Measurements from ENCODE around the gene DEFB124. TPM values are rescaled to one million over a fixed set of nuclear protein-coding genes. Genes with fewer than 3 reads are reported as not detected.
"Not testable (repeated sequence)": the region's sequence is repeated elsewhere in the genome, so short reads cannot be mapped to it uniquely, and the experiment has no call there.

Gene DEFB124, protein sequence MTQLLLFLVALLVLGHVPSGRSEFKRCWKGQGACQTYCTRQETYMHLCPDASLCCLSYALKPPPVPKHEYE
- not detected for total RNA-seq

DNA sequence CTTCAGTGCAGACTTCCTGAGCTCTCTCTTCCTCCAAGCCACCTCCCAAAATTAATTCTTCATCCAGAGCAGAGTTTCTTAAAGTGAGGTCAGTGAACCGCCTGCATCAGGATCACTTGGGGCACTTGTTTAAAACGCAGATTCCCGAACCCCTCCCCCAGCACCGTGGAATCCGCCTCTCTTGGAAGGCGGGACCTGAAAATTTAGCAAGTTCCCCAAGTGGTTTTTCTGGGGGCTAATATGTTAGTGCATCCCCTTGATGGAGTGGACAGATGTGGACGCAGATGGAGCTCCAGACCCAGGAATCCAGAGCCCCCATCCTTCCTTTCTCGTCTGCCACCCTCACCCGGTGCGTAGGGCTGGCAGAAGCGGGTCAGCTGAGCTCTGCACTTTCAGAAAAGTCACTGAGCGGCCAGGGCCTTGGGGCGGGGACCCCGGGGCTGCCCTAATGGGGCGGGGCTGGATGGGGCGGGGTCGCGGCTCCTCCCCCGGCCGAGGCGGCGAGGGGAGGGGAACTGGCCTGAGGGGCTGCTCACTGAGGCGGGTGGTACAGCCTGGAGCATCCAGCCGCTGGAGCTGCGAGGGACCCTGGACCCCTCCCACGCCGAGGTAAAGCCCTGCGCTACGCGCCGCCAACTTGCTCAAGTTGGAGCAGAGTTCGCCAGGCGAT is at the start of gene DEFB124, which contains the start of gene REM1:
TSS of gene DEFB124 (minus strand) at position 370 of the 670 bp plus-strand sequence. CDS start 2,114 bp downstream, outside the sequence.
TSS of gene REM1 (plus strand) at position 531 of the 670 bp plus-strand sequence. CDS start 1,158 bp downstream, outside the sequence.
- peak; percentile 36 for DNase-seq

DNA sequence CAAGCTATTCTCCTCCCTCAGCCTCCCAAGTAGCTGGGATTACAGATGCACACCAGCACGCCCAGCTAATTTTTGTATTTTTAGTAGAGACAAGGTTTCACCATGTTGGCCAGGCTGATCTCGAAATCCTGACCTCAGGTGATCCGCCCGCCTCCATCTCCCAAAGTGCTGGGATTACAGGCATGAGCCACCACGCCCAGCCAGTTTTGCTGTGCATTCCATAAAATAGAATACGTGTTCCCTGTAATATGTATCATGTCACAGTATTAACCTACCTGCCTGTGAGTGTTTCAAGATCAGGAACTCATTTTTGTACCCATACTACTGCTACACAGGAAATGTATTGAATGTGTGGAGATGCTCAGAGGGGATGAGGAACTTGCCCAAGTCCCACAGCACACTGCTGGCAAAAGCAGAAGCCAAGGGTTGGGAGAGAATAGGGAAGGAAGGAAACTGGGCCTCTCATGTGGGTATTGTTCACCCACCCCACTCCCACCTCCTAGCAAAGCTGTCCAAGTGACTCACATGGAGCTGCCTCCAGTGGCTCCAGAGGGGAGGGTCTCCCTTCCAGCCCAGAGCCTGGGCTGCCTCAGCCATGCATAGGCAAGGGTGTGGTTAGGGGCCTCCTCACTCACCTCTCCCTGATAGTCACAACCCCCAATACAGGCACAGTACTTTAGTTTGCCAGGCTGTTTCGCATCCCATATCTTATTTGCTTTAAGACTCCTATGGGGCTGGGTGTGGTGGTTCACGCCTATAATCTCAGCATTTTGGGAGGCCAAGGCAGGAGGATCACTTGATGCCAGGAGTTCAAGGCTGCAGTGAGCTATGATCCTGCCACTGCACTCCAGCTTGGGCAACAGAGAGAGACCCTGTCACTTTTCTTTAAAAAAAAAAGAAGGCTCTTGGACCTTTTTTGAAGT is 48.7 kb upstream of the DEFB124 start:
- DNase-seq = no peak

- DNase-seq = no peak
Measured at GRCh38 chr20:31522731-31523130, 47.8 kb upstream of the DEFB124 start.

DNA sequence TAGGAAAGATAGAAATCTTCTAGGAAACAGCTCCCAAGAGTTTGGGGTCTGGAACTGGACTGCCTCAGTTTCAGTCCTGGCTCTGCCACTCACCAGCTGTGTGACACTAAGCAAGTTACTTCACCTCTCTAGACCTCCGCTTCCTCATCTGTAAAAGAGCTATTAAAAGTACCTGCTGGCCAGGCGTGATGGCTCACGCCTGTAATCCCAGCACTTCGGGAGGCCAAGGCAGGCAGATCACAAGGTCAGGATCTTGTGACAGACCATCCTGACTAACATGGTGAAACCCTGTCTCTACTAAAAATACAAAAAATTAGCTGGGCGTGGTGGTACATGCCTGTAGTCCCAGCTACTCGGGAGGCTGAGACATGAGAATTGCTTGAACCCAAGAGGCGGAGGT is 46.3 kb upstream of the DEFB124 start:
- DNase-seq = not testable (repeated sequence)

GRCh38 chr20:31517373-31517772 is 42.4 kb upstream of the DEFB124 start:
- no peak for DNase-seq

DNA sequence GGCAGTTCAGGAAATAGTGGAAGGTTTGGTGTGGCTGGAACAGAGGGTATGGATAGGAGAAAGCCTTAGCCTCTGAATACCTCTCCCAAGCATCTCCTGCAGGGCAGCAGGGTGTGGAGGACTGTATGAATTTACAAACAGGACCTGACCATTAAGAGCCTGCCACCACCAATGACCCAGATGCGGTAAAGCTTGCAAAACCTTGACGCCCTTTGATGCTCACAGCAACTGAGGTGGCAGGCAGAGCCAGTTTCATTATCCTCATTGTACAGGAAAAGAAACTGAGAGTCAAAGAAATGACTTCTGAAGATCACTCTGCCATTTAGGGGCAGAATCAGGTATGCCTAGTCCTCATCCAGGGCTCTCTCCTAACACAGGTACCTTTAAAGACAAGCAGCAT is 41.7 kb upstream of the DEFB124 start:
- no peak for DNase-seq

- no peak for DNase-seq
Measured at GRCh38 chr20:31516166-31516565, 41.2 kb upstream of the DEFB124 start.

- DNase-seq = no peak
Measured at GRCh38 chr20:31515775-31516107, 40.8 kb upstream of the DEFB124 start.

DNA sequence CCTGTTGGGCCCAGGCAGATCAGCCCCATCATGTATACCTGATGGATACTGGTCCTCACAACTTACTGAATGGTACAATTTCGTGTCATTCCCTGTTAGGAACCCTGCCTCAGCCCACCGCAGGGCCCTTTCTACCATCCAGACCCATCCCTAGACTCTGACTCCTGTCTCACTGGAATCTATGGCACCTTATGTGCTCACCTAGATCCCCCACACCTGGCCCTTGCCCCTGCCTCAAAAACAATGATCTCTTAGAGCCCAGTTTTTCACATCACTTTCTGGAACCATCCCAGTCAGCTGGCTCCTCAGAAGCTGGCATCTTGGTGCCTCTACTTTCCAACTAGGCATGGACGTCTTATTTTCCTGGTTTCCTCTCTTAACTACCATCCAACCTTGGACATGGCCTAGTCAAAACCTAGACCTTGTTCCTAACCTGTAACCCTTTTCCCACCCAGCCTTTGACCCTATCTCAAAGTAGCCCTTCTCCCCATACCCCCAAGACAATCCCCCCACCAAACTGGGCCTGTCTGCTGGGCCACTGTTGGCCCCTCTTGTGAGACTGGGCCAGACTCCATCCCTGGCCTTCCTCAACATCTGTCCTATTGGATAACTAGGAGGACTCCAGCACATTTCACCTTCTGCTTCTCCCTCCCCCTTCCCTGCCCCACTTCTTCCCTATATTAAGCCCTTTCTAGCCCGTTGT is 40.3 kb upstream of the DEFB124 start:
- DNase-seq = no peak

DNA sequence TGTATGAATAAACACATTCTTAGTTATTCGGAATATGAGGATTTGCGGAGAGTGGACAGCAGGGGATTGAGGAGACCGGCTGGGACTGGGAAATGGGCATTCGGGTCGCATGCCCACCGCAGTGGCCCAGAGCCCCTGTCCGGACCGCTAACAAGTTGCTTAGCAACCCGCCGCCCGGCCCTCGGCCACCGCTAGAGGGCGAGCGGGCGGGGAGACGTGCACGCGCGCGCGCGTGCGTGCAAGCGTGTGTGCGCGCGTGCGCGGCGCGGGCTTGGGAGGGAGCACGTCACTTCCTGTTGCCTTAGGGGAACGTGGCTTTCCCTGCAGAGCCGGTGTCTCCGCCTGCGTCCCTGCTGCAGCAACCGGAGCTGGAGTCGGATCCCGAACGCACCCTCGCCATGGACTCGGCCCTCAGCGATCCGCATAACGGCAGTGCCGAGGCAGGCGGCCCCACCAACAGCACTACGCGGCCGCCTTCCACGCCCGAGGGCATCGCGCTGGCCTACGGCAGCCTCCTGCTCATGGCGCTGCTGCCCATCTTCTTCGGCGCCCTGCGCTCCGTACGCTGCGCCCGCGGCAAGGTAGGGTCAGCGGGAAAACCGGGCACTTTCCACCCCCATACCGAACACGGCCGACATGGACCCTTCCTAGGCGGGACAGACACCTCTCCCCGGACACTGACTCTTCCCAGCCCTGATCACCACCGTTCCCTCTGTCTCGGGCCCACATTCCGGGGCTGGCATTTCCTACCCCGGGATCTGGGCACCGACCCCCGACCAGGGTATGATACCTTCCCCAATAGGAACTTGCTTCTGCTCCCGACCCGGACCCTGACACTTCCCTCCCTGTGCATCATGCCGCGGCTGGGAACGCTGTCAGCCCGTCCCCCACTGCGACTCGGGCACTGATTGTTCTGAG is 39.5 kb upstream of the DEFB124 start, which contains the start of gene HM13:
TSS of gene HM13 (plus strand) at position 289 of the 918 bp plus-strand sequence. CDS start at position 399, 110 bp downstream.
- peak; percentile 96 for DNase-seq

DNA sequence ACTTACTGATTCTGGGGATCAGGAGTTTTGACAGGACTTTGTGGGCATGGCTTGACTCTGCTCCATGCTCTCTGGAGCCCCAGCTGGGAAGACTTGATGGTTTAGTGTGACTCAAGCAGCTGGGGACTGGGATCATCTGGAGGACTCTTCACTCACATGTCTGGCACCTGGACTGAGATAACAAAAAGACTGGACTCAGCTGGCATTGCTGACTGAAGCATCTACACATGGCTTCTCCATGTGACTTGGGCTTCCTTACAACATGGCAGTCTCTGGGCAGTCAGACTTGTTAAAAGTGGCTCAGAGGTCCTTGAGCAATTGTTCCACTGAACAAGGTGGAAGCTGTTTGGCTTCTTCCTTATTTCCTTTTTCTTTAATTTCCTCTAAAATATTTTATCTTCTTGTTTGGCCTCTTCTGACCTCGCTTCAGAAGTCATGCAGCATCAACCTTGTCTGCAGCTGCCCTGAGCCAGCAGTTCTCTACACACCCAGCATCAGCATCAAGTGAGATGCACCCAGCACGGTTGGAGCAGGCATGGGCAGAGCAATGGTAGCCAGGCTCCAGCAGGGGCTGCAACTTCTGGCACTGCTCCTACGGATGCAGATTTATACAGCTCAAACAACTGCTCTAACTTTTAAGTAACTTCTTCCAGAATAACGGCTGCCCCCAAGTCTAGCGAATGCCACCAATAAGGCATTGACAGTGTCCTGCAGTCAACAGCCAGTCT is 33.8 kb upstream of the DEFB124 start:
- DNase-seq = no peak

DNA sequence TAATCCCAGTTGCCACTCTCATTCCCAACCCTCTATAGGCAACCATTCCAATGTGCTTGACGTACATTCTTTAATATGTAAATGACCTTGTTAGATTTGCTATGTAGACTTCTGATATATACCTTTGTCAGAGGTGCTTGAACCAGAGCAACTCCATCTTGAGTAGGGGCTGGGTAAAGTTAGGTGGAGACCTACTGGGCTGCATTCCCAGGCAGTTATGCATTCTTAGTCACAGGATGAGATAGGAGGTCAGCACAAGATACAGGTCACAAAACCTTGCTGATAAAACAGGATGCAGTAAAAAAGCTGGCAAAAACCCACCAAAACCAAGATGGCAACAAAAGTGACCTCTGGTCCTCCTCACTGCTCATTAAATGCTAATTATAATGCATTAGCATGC is 31.0 kb upstream of the DEFB124 start:
- DNase-seq = no peak

- peak; percentile 89 for DNase-seq
Measured at GRCh38 chr20:31502884-31503673, 28.2 kb upstream of the DEFB124 start.

- DNase-seq = no peak
Measured at GRCh38 chr20:31500527-31500926, 25.6 kb upstream of the DEFB124 start.

GRCh38 chr20:31497838-31498540 is 23.1 kb upstream of the DEFB124 start:
- DNase-seq = no peak

DNA sequence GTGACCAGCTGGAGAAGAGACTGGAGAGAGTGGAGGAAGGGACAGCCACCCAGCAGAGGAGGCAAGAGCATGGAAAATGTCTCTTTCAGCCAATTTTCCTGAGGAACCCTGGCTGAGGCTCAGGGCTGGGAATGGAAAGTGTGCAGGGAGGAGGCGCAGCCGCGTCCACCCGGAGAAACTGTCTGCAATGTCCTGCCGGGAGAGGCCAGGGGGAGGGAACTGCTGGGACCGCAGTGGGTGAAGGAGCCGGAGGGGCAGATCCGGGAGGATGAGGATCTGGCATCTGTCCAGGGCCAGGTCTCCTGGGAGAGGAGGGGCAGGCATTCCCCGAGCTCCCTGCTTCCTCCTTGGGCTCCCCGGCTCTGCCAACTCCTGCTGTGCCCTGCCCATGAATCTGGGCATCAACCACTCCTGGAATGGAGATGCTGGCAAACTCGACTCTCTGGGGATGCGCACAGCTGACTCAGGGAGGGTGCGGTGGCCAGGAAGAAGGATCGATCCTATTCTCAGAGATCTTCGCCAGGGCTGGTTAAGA is 21.9 kb upstream of the DEFB124 start:
- DNase-seq = peak; percentile 79

DNA sequence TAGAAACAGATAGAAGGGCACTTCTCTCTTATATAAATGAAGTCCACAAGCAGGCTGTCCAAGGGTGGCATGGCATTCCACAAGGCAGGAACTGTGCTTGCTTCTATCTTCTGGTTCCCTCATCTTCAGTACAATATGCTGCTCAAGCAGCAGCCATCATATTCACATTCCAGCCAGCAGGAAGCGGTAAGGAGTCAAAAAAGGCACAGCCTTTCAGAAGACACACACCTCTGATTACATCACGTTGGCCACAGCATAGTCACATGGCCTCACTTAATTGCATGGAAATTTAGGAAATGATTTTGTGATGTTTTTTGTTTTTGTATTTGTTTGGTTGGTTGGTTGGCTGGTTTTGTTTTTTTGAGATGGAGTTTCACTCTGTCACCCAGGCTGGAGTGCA is 19.2 kb upstream of the DEFB124 start:
- no peak for DNase-seq

- no peak for DNase-seq
Measured at GRCh38 chr20:31490752-31491151, 15.8 kb upstream of the DEFB124 start.

GRCh38 chr20:31489152-31489551 is 14.2 kb upstream of the DEFB124 start:
- DNase-seq = no peak
